ENCODE data around the gene AATK.

The AATK gene

GRCh38 chr17:81129711-81130367, 36.2 kb downstream of the AATK start:
- H3K4me3 ChIP-seq (ENCODE audit: low read depth, low read length), result no peak overlapping the region
- DNase-seq (ENCODE audit: low read depth), result no peak

GRCh38 chr17:81129289-81129688, 36.7 kb downstream of the AATK start:
- TF ChIP-seq CTCF (IDR thresholded peaks at IDR 0.05; ENCODE audit: insufficient read depth, low read depth, low read length, missing control alignments), result no peak
- DNase-seq (ENCODE audit: low read depth), result no peak
- no peak overlapping the region for H3K4me3 ChIP-seq (ENCODE audit: low read depth, low read length)

More at GRCh38 chr17:81129711-81130367, 36.2 kb downstream of the AATK start:
- TF ChIP-seq CTCF (IDR thresholded peaks at IDR 0.05; ENCODE audit: insufficient read depth, low read depth, low read length, missing control alignments), result no peak

- H3K4me3 ChIP-seq (ENCODE audit: low read depth, low read length), result no peak overlapping the region
- no peak for TF ChIP-seq CTCF (IDR thresholded peaks at IDR 0.05; ENCODE audit: insufficient read depth, low read depth, low read length, missing control alignments)
Measured at GRCh38 chr17:81128774-81129173, 37.2 kb downstream of the AATK start.

GRCh38 chr17:81128338-81128737, 37.7 kb downstream of the AATK start:
- DNase-seq (ENCODE audit: low read depth), result no peak
- TF ChIP-seq CTCF (IDR thresholded peaks at IDR 0.05; ENCODE audit: insufficient read depth, low read depth, low read length, missing control alignments), result no peak
- H3K4me3 ChIP-seq (ENCODE audit: low read depth, low read length), result no peak overlapping the region

More at GRCh38 chr17:81128774-81129173, 37.2 kb downstream of the AATK start:
- no peak for DNase-seq (ENCODE audit: low read depth)

- no peak for DNase-seq (ENCODE audit: low read depth)
- no peak for TF ChIP-seq CTCF (IDR thresholded peaks at IDR 0.05; ENCODE audit: insufficient read depth, low read depth, low read length, missing control alignments)
- no peak overlapping the region for H3K4me3 ChIP-seq (ENCODE audit: low read depth, low read length)
Measured at GRCh38 chr17:81127526-81128177, 38.4 kb downstream of the AATK start.

- H3K4me3 ChIP-seq (ENCODE audit: low read depth, low read length), result no peak overlapping the region
- no peak for DNase-seq (ENCODE audit: low read depth)
- TF ChIP-seq CTCF (IDR thresholded peaks at IDR 0.05; ENCODE audit: insufficient read depth, low read depth, low read length, missing control alignments), result no peak
Measured at GRCh38 chr17:81127133-81127455, 38.9 kb downstream of the AATK start.
